DND-41 (cell line): ENCODE measurements around the gene DPYD.

Experiments
- ATAC-seq: fragments of 200-7000 bp; cut with Tn5 transposase; 3 replicates; pipeline ENCODE4 v1.9.1; 2021; ENCODE audit warnings: low read depth; ENCODE audit not compliant: insufficient read depth
- DNase-seq: peaks from one replicate; pipeline ENCODE4 v3.0.0-alpha.2; 2020
- H2AFZ ChIP-seq: 2 replicates; pipeline ENCODE4 v1.6.0; 2012; ENCODE audit warnings: low read depth, low read length
- H3K27ac ChIP-seq: 2 replicates; pipeline ENCODE4 v1.5.1; 2012; ENCODE audit warnings: low read length, inconsistent platforms
- H3K27me3 ChIP-seq: fragments of 200-600 bp; sonication (generic); 2 replicates; pipeline ENCODE4 v1.6.0; 2012; ENCODE audit warnings: low read length, mild to moderate bottlenecking, inconsistent platforms; ENCODE audit not compliant: insufficient read depth, poor library complexity
- H3K36me3 ChIP-seq: 2 replicates; pipeline ENCODE4 v1.5.1; 2012; ENCODE audit warnings: low read length, inconsistent platforms; ENCODE audit not compliant: insufficient read depth
- H3K4me1 ChIP-seq: 2 replicates; pipeline ENCODE4 v1.5.1; 2012; ENCODE audit warnings: mild to moderate bottlenecking, low read length; ENCODE audit not compliant: insufficient read depth
- H3K4me2 ChIP-seq: 2 replicates; pipeline ENCODE4 v1.6.0; 2012; ENCODE audit warnings: mild to moderate bottlenecking, moderate library complexity, low read length, inconsistent platforms; ENCODE audit not compliant: insufficient read depth
- H3K4me3 ChIP-seq, 2 experiments: fragments of 200-600 bp in 1 of 2; shearing (Covaris generic) in 1 of 2; 2 replicates each; pipeline ENCODE4 v1.5.1; 2012 to 2016; ENCODE audit warnings: inconsistent platforms in 2 of 2, low read length in 2 of 2, mild to moderate bottlenecking in 2 of 2, low read depth in 1 of 2, moderate library complexity in 1 of 2
- H3K79me2 ChIP-seq: 2 replicates; pipeline ENCODE4 v1.6.0; 2012; ENCODE audit warnings: low read length, inconsistent platforms; ENCODE audit not compliant: insufficient read depth
- H3K9ac ChIP-seq: 2 replicates; pipeline ENCODE4 v1.6.0; 2012; ENCODE audit warnings: low read depth, mild to moderate bottlenecking, inconsistent platforms, low read length, moderate library complexity
- H3K9me3 ChIP-seq: 2 replicates; pipeline ENCODE4 v1.5.1; 2012; ENCODE audit warnings: low read length, moderate library complexity, mild to moderate bottlenecking, inconsistent platforms; ENCODE audit not compliant: insufficient read depth, severe bottlenecking
- H4K20me1 ChIP-seq: 2 replicates; pipeline ENCODE4 v1.6.0; 2012; ENCODE audit warnings: low read length; ENCODE audit not compliant: insufficient read depth
- EZH2 ChIP-seq: IDR thresholded peaks from 3 replicates; pipeline ENCODE4 v1.6.1; 2012; ENCODE audit warnings: borderline replicate concordance, low read depth, mild to moderate bottlenecking, moderate library complexity, low read length, inconsistent platforms; ENCODE audit not compliant: severe bottlenecking
- TF ChIP-seq, protein P1 (sequence below): IDR thresholded peaks from 2 replicates; pipeline ENCODE4 v1.5.1; 2012; ENCODE audit warnings: borderline replicate concordance, low read length, moderate library complexity, mild to moderate bottlenecking; ENCODE audit not compliant: poor library complexity, severe bottlenecking; ENCODE audit errors: extremely low read depth

DPYD gene

DNA sequence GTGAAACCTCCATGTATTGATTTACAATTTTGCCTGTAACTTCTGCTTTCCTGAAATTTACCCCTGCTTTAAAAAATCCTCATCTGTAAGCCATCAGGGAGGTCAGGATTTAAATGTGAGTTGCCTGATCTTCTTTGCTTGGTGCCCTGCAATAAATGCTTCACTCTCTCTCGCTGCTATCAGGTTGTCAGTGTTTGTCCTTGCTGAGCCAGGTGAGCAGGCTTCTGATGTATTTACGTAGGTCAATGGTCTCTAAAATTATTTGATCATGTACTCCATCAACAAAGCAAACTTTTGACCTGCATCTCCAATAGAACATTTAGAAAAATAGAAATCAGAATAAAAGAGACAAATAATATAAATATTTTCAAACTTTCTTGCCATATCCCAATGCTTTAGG lies 453.4 kb downstream of the DPYD start:
- H2AFZ ChIP-seq, result no peak overlapping the region
- no peaks in the 10 kb centered on the region for H3K27me3 ChIP-seq
- H3K79me2 ChIP-seq, result no peaks in the 10 kb centered on the region
- H3K9ac ChIP-seq, result no peak overlapping the region
- TF ChIP-seq, protein P1, sequence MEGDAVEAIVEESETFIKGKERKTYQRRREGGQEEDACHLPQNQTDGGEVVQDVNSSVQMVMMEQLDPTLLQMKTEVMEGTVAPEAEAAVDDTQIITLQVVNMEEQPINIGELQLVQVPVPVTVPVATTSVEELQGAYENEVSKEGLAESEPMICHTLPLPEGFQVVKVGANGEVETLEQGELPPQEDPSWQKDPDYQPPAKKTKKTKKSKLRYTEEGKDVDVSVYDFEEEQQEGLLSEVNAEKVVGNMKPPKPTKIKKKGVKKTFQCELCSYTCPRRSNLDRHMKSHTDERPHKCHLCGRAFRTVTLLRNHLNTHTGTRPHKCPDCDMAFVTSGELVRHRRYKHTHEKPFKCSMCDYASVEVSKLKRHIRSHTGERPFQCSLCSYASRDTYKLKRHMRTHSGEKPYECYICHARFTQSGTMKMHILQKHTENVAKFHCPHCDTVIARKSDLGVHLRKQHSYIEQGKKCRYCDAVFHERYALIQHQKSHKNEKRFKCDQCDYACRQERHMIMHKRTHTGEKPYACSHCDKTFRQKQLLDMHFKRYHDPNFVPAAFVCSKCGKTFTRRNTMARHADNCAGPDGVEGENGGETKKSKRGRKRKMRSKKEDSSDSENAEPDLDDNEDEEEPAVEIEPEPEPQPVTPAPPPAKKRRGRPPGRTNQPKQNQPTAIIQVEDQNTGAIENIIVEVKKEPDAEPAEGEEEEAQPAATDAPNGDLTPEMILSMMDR, result no peak
- no peak for TF ChIP-seq EZH2
- no peak overlapping the region for H3K4me3 ChIP-seq
- ATAC-seq, result no peak
- no peaks in the 10 kb centered on the region for H4K20me1 ChIP-seq
- H3K27ac ChIP-seq, result no peak overlapping the region
- no peak for DNase-seq
- H3K4me2 ChIP-seq, result no peak overlapping the region
- H3K36me3 ChIP-seq, result peaks cover 16% of the 10 kb centered on the region; the same call in 1 of the 2 replicates
- peaks cover 9% of the 10 kb centered on the region for H3K9me3 ChIP-seq
- H3K4me1 ChIP-seq, result no peaks in the 10 kb centered on the region

DNA sequence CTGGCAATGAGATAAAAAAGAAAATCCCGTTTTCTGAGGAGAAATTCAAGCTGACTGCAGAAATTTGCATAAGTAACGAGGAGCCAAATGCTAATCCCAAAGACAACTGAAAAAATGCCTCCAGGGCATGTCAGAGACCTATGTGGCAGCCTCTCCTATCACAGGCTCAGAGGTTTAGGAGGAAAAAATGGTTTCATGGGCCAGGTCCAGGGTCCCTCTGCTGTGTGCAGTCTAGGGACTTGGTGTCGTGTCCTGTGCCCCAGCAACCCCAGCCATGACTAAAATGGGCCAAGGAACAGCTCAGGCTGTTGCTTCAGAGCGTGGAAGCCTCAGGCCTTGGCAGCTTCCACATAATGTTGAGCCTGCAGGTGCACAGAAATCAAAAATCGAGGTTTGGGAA lies 456.5 kb downstream of the DPYD start:
- Histone ChIP-seq H3K79me2 (no peaks in the 10 kb centered on the region), H3K36me3 (peaks cover 16% of the 10 kb centered on the region; the same call in 1 of the 2 replicates), H3K27ac (no peak overlapping the region), H4K20me1 (no peaks in the 10 kb centered on the region), H3K4me2 (no peak overlapping the region), H3K27me3 (no peaks in the 10 kb centered on the region), H3K9ac (no peak overlapping the region), H3K9me3 (peaks cover 9% of the 10 kb centered on the region), H3K4me3 (no peak overlapping the region), H2AFZ (no peak overlapping the region), H3K4me1 (no peaks in the 10 kb centered on the region)
- ATAC-seq (no peak), DNase-seq (no peak)
- TF ChIP-seq, protein P1, result no peak
- TF ChIP-seq EZH2, result no peak

DNA sequence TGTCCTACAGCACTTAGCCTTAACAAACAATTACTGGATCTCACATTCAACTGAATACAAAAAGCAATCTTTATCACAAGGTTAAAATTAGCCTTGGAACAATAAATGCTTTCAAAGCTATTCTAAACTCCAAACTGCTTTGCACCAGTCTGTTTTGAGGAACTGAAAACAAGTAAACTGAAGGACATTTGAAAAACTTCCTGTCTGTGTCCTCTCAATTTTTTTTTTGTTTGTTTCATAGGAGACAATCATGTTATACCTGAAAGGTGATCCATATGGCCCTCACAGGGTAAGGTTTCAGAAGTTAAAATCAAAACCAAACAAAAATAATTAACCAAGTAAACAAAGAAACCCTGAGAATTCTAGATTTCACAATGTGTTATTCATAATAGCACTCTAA lies 459.1 kb downstream of the DPYD start:
- Histone ChIP-seq H2AFZ (no peak overlapping the region), H4K20me1 (no peaks in the 10 kb centered on the region), H3K9me3 (peaks cover 9% of the 10 kb centered on the region), H3K36me3 (peaks cover 16% of the 10 kb centered on the region; the same call in 1 of the 2 replicates), H3K9ac (no peak overlapping the region), H3K27ac (no peak overlapping the region), H3K79me2 (no peaks in the 10 kb centered on the region), H3K4me1 (no peaks in the 10 kb centered on the region), H3K4me3 (no peak overlapping the region), H3K4me2 (no peak overlapping the region), H3K27me3 (no peaks in the 10 kb centered on the region)
- no peak for DNase-seq
- ATAC-seq, result no peak
- no peak for TF ChIP-seq EZH2

DNA sequence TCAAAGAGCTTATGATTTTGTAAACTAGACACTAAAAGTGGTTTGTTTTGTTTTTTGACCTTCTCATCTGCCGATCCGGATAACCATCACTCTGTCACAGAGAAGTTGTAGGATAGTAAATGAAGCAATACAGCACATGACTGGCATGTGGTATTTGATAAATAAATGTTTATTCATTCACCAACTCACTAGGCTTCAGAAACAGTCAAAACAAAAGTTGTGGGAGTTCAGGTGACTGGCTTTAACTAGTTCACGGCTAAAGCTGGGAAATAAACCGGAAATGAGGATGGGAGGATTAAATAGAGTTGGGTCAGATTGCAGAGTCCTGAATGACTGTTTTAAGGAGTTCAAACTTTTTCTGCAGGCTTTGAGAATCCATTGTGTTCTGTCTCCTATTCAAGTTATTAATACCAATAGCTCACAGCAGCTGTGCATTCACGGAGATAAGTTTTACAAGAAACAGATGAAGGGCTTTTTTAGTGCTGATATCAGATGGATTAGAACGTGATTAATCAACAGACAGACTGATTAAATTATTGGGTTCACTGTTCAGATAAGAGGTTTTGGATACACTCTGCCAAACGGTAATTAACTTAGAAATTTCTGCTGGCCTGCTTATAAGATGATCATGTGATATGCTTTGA lies 463.3 kb downstream of the DPYD start:
- no peaks in the 10 kb centered on the region for H3K9me3 ChIP-seq
- H3K27me3 ChIP-seq, result no peaks in the 10 kb centered on the region
- H2AFZ ChIP-seq, result no peak overlapping the region
- TF ChIP-seq, protein P1, result no peak
- no peak for TF ChIP-seq EZH2
- DNase-seq (no peak), ATAC-seq (no peak)
- no peak overlapping the region for H3K27ac ChIP-seq
- no peaks in the 10 kb centered on the region for H3K79me2 ChIP-seq
- no peak overlapping the region for H3K4me3 ChIP-seq
- no peak overlapping the region for H3K4me2 ChIP-seq
- H3K36me3 ChIP-seq, result no peaks in the 10 kb centered on the region
- no peaks in the 10 kb centered on the region for H4K20me1 ChIP-seq
- no peaks in the 10 kb centered on the region for H3K4me1 ChIP-seq
- no peak overlapping the region for H3K9ac ChIP-seq
